HCT116 (cell line): ENCODE results near the gene RBM4B. TPM values are rescaled to one million over a fixed set of nuclear protein-coding genes. Genes with fewer than 3 reads are reported as not detected.

ENCODE experiments used
- ATAC-seq: fragments of 200-7000 bp; cut with Tn5 transposase; 2 replicates; pipeline ENCODE4 v1.9.1; 2020; ENCODE audit warnings: mild to moderate bottlenecking, moderate library complexity
- BruUV-seq: library from RNA; stranded (reverse); fragments of 400-500 nt; replicated peaks from 2 replicates; lab custom pipeline; 2021; lab: Mats Ljungman, UMichigan
- CTCF ChIA-PET: fragments of 300-600 bp; sonication (Branson Sonifier 250); formaldehyde crosslinking; loops from one replicate; lab custom pipeline; 2021; ENCODE audit warnings: antibody characterized with exemption; lab: Charles Lee
- POLR2A ChIA-PET: fragments of 300-600, 350-600 bp; sonication (Branson Sonifier 250); formaldehyde crosslinking; loops from one replicate; lab custom pipeline; 2021; ENCODE audit warnings: antibody characterized with exemption; lab: Charles Lee
- RAD21 ChIA-PET, 2 experiments: fragments of 300-600 bp; sonication (Branson Sonifier 250); formaldehyde crosslinking; loops; one replicate each; lab custom pipeline; 2023; ENCODE audit warnings: low total read pairs in 2 of 2; ENCODE audit not compliant: uncharacterized antibody in 2 of 2, unreplicated experiment in 2 of 2, low non-redundant PET in 1 of 2; lab: Charles Lee
- DNase-seq: peaks from one replicate; pipeline ENCODE4 v3.0.0-alpha.2; 2010; ENCODE audit warnings: low read depth, low spot score
- H2AFZ ChIP-seq: fragments of 200-600 bp; shearing (Covaris generic), sonication (generic); 2 replicates; pipeline ENCODE4 v1.6.1; 2017; ENCODE audit warnings: low read depth, mixed run types, mixed read lengths, antibody characterized with exemption, low read length; ENCODE audit not compliant: poor library complexity, severe bottlenecking
- H3K27ac ChIP-seq: 2 replicates; pipeline ENCODE4 v1.5.1; 2012; ENCODE audit warnings: low read depth, low read length
- H3K27me3 ChIP-seq: fragments of 200-600 bp; sonication (generic); 2 replicates; pipeline ENCODE4 v1.6.1; 2016; ENCODE audit warnings: mixed run types, low read length, mixed read lengths; ENCODE audit not compliant: insufficient read depth
- H3K36me3 ChIP-seq, 2 experiments: fragments of 200-500 bp in 1 of 2; fragments of 200-600 bp in 1 of 2; sonication (Bioruptor generic) in 1 of 2; sonication (generic) in 1 of 2; 2 replicates each; pipeline versions ENCODE4 v1.5.1 to v1.6.1; 2014 to 2016; ENCODE audit warnings: low read length in 2 of 2, inconsistent platforms in 1 of 2, mixed read lengths in 1 of 2, mixed run types in 1 of 2; ENCODE audit not compliant: insufficient read depth in 2 of 2, control insufficient read depth in 1 of 2
- H3K4me1 ChIP-seq, 2 experiments: fragments of 200-600 bp in 1 of 2; sonication (generic) in 1 of 2; 2 replicates each; pipeline versions ENCODE4 v1.5.1 to v1.6.1; 2012 to 2017; ENCODE audit warnings: low read length in 2 of 2, inconsistent platforms in 1 of 2, mild to moderate bottlenecking in 1 of 2, mixed read lengths in 1 of 2, mixed run types in 1 of 2, moderate library complexity in 1 of 2; ENCODE audit not compliant: insufficient read depth in 2 of 2, control insufficient read depth in 1 of 2
- H3K4me2 ChIP-seq: fragments of 200-600 bp; sonication (generic); 2 replicates; pipeline ENCODE4 v1.6.1; 2017; ENCODE audit warnings: mixed run types, low read length, mixed read lengths
- H3K4me3 ChIP-seq, 2 experiments: fragments of 200-600 bp in 1 of 2; sonication (generic) in 1 of 2; replicated peaks in 1 of 2; 2 replicates each; pipeline ENCODE4 v1.5.1; 2011 to 2016; ENCODE audit warnings: low read length in 2 of 2, control low read depth in 1 of 2, low read depth in 1 of 2, mild to moderate bottlenecking in 1 of 2, mixed read lengths in 1 of 2, mixed run types in 1 of 2
- H3K79me2 ChIP-seq: fragments of 200-600 bp; sonication (generic); 2 replicates; pipeline ENCODE4 v1.6.1; 2017; ENCODE audit warnings: mild to moderate bottlenecking, mixed run types, low read length, moderate library complexity, mixed read lengths; ENCODE audit not compliant: insufficient read depth
- H3K9ac ChIP-seq: fragments of 200-600 bp; sonication (generic); 2 replicates; pipeline ENCODE4 v1.6.1; 2016; ENCODE audit warnings: low read length, mixed read lengths
- H3K9me2 ChIP-seq: fragments of 200-600 bp; sonication (generic), shearing (Covaris generic); 2 replicates; pipeline ENCODE4 v1.6.1; 2017; ENCODE audit warnings: mixed run types, mild to moderate bottlenecking, moderate library complexity; ENCODE audit not compliant: insufficient read depth
- H3K9me3 ChIP-seq, 2 experiments: fragments of 200-500 bp in 1 of 2; fragments of 200-600 bp in 1 of 2; sonication (Bioruptor generic) in 1 of 2; sonication (generic) in 1 of 2; 2 replicates each; pipeline ENCODE4 v1.6.1; 2014 to 2017; ENCODE audit warnings: low read length in 2 of 2, mixed read lengths in 2 of 2, inconsistent platforms in 1 of 2, low read depth in 1 of 2, mild to moderate bottlenecking in 1 of 2, mixed run types in 1 of 2, moderate library complexity in 1 of 2; ENCODE audit not compliant: control insufficient read depth in 1 of 2, insufficient read depth in 1 of 2
- H4K20me1 ChIP-seq: fragments of 200-600 bp; sonication (generic), shearing (Covaris generic); 2 replicates; pipeline ENCODE4 v1.6.1; 2017; ENCODE audit warnings: mixed run types, mild to moderate bottlenecking, moderate library complexity; ENCODE audit not compliant: insufficient read depth
- CEBPB ChIP-seq: IDR thresholded peaks from 2 replicates; pipeline ENCODE4 v1.6.1; 2012; ENCODE audit warnings: low read depth
- JUND ChIP-seq: IDR thresholded peaks from 2 replicates; pipeline ENCODE4 v1.6.1; 2012
- POLR2AphosphoS5 ChIP-seq: IDR thresholded peaks from 2 replicates; pipeline ENCODE4 v1.6.1; 2011; ENCODE audit warnings: mild to moderate bottlenecking, low read depth, low read length, moderate library complexity
- SRF ChIP-seq: IDR thresholded peaks from 2 replicates; pipeline ENCODE4 v1.6.1; 2012; ENCODE audit warnings: low read depth
- TCF7L2 ChIP-seq: IDR thresholded peaks from 2 replicates; pipeline ENCODE4 v1.7.0; 2011; ENCODE audit warnings: borderline replicate concordance, inconsistent platforms; ENCODE audit not compliant: insufficient read depth, insufficient read length; ENCODE audit errors: extremely low read depth
- YY1 ChIP-seq: IDR thresholded peaks from 2 replicates; pipeline ENCODE4 v1.6.1; 2011; ENCODE audit warnings: low read length, low read depth, moderate library complexity, mild to moderate bottlenecking; ENCODE audit not compliant: insufficient replicate concordance; ENCODE audit errors: extremely low read depth
- ZFX ChIP-seq: fragments of 450-650 bp; IDR thresholded peaks from 2 replicates; pipeline ENCODE4 v1.6.1; 2017
- ZNF274 ChIP-seq: fragments of 200-500 bp; sonication (Bioruptor generic); IDR thresholded peaks from 2 replicates; pipeline ENCODE4 v1.6.1; 2014; ENCODE audit warnings: mild to moderate bottlenecking, low read depth, low read length, inconsistent platforms
- intact Hi-C: fragments of 100-400 bp; cut with micrococcal nuclease; formaldehyde crosslinking; loops from 2 replicates; pipeline ENCODE4 v1.10.0; 2022
- total RNA-seq: library from RNA; stranded (reverse); gene quantifications from one replicate; pipeline ENCODE4 v1.2.1, GENCODE V29; 2021; ENCODE audit not compliant: unreplicated experiment
- TF ChIP-seq, protein P1 (sequence below): IDR thresholded peaks from 2 replicates; pipeline ENCODE4 v1.6.1; 2011; ENCODE audit warnings: mild to moderate bottlenecking, low read length, moderate library complexity; ENCODE audit not compliant: insufficient replicate concordance; ENCODE audit errors: extremely low read depth
- TF ChIP-seq, protein P2 (sequence below): IDR thresholded peaks from 2 replicates; pipeline ENCODE4 v1.6.1; 2012

RBM4B gene
- total RNA-seq, 1 experiment from 2014 or later: 18.1 TPM

DNA sequence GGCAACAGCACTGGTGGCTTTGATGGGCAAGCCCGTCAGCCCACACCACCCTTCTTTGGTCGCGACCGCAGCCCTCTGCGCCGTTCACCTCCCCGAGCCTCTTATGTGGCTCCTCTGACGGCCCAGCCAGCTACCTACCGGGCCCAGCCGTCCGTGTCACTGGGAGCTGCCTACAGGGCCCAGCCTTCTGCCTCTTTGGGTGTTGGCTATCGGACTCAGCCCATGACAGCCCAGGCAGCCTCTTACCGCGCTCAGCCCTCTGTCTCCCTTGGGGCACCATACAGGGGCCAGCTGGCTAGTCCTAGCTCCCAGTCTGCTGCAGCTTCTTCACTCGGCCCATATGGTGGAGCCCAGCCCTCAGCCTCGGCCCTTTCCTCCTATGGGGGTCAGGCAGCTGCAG lies 53.2 kb downstream of the RBM4B start:
- no peak for TF ChIP-seq SRF
- TF ChIP-seq TCF7L2: no peak
- TF ChIP-seq, protein P1, sequence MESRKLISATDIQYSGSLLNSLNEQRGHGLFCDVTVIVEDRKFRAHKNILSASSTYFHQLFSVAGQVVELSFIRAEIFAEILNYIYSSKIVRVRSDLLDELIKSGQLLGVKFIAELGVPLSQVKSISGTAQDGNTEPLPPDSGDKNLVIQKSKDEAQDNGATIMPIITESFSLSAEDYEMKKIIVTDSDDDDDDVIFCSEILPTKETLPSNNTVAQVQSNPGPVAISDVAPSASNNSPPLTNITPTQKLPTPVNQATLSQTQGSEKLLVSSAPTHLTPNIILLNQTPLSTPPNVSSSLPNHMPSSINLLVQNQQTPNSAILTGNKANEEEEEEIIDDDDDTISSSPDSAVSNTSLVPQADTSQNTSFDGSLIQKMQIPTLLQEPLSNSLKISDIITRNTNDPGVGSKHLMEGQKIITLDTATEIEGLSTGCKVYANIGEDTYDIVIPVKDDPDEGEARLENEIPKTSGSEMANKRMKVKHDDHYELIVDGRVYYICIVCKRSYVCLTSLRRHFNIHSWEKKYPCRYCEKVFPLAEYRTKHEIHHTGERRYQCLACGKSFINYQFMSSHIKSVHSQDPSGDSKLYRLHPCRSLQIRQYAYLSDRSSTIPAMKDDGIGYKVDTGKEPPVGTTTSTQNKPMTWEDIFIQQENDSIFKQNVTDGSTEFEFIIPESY: no peak
- no peak for TF ChIP-seq YY1
- no peak for TF ChIP-seq ZNF274
- no peak for TF ChIP-seq JUND
- TF ChIP-seq ZFX: no peak
- no peak for TF ChIP-seq CEBPB
- TF ChIP-seq POLR2AphosphoS5: no peak
- TF ChIP-seq, protein P2, sequence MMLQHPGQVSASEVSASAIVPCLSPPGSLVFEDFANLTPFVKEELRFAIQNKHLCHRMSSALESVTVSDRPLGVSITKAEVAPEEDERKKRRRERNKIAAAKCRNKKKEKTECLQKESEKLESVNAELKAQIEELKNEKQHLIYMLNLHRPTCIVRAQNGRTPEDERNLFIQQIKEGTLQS: no peak
- H3K4me1 ChIP-seq: no peaks in the 10 kb centered on the region
- no TSS peak for BruUV-seq
- no peak overlapping the region for H3K4me3 ChIP-seq
- no peak overlapping the region for H3K9ac ChIP-seq
- H3K27ac ChIP-seq: no peak overlapping the region
- no peaks in the 10 kb centered on the region for H3K9me3 ChIP-seq
- peaks cover 76 to 81% of the 10 kb centered on the region in 2 experiments for H3K36me3 ChIP-seq
- H3K27me3 ChIP-seq: no peaks in the 10 kb centered on the region
- no peak for ATAC-seq
- DNase-seq: no peak
- RAD21 ChIA-PET: no interaction called here
- CTCF ChIA-PET: no interaction called here
- intact Hi-C loops: no loop called here
- H2AFZ ChIP-seq: no peak overlapping the region
- peaks cover 55% of the 10 kb centered on the region; the same call in 1 of the 2 replicates for H4K20me1 ChIP-seq
- no peaks in the 10 kb centered on the region for H3K9me2 ChIP-seq
- peaks cover 100% of the 10 kb centered on the region for H3K79me2 ChIP-seq
- POLR2A ChIA-PET: interaction anchor here (1.0 to 2.7 kb wide), 3 partner anchors 8 to 14 kb away, joined by 3 to 9 read pairs (median 6); partner anchors contain the start of genes RBM14 and RBM4
- H3K4me2 ChIP-seq: no peak overlapping the region
